GM12873 (cell line): ENCODE results near the gene SKA3.

Experiments
- CTCF ChIP-seq: IDR thresholded peaks from 2 replicates; pipeline ENCODE4 v1.5.1; 2012; ENCODE audit warnings: low read depth, mild to moderate bottlenecking, moderate library complexity, low read length, control low read depth; ENCODE audit not compliant: insufficient read depth; ENCODE audit errors: missing control alignments

Gene SKA3

GRCh38 chr13:21111546-21111945, 64.8 kb downstream of the SKA3 start:
- no peak for TF ChIP-seq CTCF

- no peak for TF ChIP-seq CTCF
Measured at GRCh38 chr13:21109168-21109567, 67.2 kb downstream of the SKA3 start.

GRCh38 chr13:21106089-21106488, 70.3 kb downstream of the SKA3 start:
- TF ChIP-seq CTCF, result no peak

DNA sequence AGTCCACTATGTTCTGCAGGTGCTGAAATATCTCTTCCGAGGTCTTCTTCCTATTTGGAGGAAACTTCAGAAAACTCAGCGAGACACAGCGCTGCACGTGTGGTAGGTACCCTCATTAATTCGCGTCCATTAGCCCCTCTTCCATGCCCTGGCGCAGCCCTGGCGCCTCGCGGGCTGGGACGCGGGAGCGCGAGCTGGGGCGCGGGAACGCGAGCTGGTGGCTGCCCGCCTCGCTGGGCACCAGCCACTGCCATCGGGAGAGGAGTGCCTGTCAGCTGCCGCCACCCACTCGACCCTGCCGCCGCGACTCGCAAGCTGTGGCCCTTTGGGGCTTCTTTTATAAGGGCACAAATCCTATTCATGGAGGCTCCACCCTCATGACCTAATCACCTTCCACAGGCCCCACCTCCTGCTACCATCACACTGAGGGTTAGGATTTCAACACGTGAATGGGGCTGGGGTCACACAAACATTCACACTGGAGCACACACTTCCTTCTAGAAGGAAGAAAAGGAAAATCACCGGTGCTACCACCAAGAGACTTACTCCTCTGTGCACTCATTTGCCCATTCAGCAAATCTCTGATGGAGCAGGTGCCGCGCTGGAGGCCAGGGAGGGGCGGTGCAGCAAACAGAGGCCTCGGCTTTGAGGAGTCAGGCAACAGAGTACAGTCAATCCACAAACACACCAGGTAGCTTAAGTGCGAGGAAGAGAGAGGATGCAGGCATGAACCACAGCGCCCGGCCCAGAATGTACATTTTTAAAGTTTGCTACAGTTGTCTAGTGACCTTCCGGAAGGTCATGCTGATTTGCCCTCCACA, 71.9 kb downstream of the SKA3 start:
- no peak for TF ChIP-seq CTCF
